GM23338 (cell line): ENCODE measurements around the gene ICAM1.

Experiments
- CREB1 ChIP-seq: fragments of 250-450 bp; sonication (Bioruptor Pico); IDR thresholded peaks from 2 replicates; pipeline ENCODE4 v1.5.0; 2020; ENCODE audit warnings: low read depth, mild to moderate bottlenecking, moderate library complexity
- CTCF ChIP-seq, 2 experiments: fragments of 200-600 bp in 1 of 2; sonication (generic) in 1 of 2; conservative IDR thresholded peaks; 2 replicates each; pipeline versions ENCODE4 v1.5.1 to v1.6.1; 2016 to 2017; ENCODE audit warnings: antibody characterized with exemption in 2 of 2, low read depth in 2 of 2, mild to moderate bottlenecking in 2 of 2, moderate library complexity in 1 of 2
- ETS1 ChIP-seq: IDR thresholded peaks from 2 replicates; pipeline ENCODE4 v1.6.1; 2016; ENCODE audit warnings: antibody characterized with exemption
- EZH2 ChIP-seq: fragments of 200-600 bp; sonication (generic); IDR thresholded peaks from one replicate; pipeline ENCODE4 v1.8.0; 2017; ENCODE audit warnings: antibody characterized with exemption, mild to moderate bottlenecking, low read depth; ENCODE audit not compliant: unreplicated experiment
- EZH2phosphoT487 ChIP-seq: fragments of 200-600 bp; sonication (generic); IDR thresholded peaks from one replicate; pipeline ENCODE4 v1.8.1; 2018; ENCODE audit warnings: antibody characterized with exemption; ENCODE audit not compliant: unreplicated experiment
- POLR2AphosphoS5 ChIP-seq: IDR thresholded peaks from 2 replicates; pipeline ENCODE4 v1.6.1; 2016; ENCODE audit warnings: antibody characterized with exemption, low read depth
- REST ChIP-seq: IDR thresholded peaks from one replicate; pipeline ENCODE4 v1.6.1; 2018; ENCODE audit warnings: antibody characterized with exemption; ENCODE audit not compliant: unreplicated experiment
- STAT1 ChIP-seq: IDR thresholded peaks from one replicate; pipeline ENCODE4 v1.6.1; 2016; ENCODE audit warnings: antibody characterized with exemption; ENCODE audit not compliant: unreplicated experiment
- ZNF331 ChIP-seq: fragments of 250-450 bp; sonication (Bioruptor Pico); IDR thresholded peaks from 2 replicates; pipeline ENCODE4 v1.5.0; 2020; ENCODE audit warnings: low read depth, mild to moderate bottlenecking, moderate library complexity

GRCh38 chr19:10292789-10293636 lies 22.1 kb downstream of the ICAM1 start:
- TF ChIP-seq CTCF (conservative IDR thresholded peaks at IDR 0.05; ENCODE audit: low read depth in 2 of 2) (no peak), POLR2AphosphoS5 (no peak), ZNF331 (CRISPR knock-in tag) (no peak), EZH2 (peak; percentile 55), STAT1 (no peak), EZH2phosphoT487 (no peak), CREB1 (CRISPR knock-in tag) (no peak), REST (no peak), ETS1 (no peak)
